ENCODE measurements around the gene CRYGN.

DNA sequence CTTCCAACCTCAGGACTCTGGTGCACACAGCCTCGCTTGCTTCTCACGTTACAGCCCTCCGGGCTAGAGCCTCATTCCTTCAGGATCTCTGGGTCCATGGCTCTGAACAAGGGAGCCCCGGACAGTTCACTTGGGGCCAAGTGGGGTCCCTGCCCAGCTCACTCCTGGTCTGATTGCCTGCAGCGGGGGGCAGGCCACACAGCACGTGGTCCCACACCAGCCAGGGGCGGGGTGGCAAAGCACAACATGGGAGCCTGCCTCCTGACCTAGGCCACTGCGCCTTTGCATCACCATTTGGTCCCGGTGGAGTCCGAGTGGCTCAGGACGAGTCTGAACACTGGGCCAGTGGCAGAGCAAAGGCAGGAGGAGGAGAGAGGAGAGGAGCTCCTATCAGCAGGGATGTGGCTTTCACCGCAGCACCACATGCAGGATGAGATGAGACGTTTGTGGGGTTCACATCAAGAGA is 13.4 kb upstream of the CRYGN start:
- TF ChIP-seq, protein P1, sequence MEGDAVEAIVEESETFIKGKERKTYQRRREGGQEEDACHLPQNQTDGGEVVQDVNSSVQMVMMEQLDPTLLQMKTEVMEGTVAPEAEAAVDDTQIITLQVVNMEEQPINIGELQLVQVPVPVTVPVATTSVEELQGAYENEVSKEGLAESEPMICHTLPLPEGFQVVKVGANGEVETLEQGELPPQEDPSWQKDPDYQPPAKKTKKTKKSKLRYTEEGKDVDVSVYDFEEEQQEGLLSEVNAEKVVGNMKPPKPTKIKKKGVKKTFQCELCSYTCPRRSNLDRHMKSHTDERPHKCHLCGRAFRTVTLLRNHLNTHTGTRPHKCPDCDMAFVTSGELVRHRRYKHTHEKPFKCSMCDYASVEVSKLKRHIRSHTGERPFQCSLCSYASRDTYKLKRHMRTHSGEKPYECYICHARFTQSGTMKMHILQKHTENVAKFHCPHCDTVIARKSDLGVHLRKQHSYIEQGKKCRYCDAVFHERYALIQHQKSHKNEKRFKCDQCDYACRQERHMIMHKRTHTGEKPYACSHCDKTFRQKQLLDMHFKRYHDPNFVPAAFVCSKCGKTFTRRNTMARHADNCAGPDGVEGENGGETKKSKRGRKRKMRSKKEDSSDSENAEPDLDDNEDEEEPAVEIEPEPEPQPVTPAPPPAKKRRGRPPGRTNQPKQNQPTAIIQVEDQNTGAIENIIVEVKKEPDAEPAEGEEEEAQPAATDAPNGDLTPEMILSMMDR (IDR thresholded peaks at IDR 0.05): no peak
- no peak for TF ChIP-seq POLR2A (IDR thresholded peaks at IDR 0.05)
